Measurements from ENCODE around the gene HPS3. TPM values are rescaled to one million over a fixed set of nuclear protein-coding genes. Genes with fewer than 3 reads are reported as not detected.
"Not testable (repeated sequence)": the region's sequence is repeated elsewhere in the genome, so short reads cannot be mapped to it uniquely, and the experiment has no call there.

The HPS3 gene
- total RNA-seq, 1 donor from 2014 or later = 17.4 TPM

- H3K36me3 Mint-ChIP-seq (ENCODE audit: low read depth) = no peaks in the 10 kb centered on the region
Observed at GRCh38 chr3:149216193-149216869, 86.9 kb downstream of the HPS3 start.

GRCh38 chr3:149217347-149217746 lies 87.9 kb downstream of the HPS3 start:
- Mint-ChIP-seq H3K36me3 (ENCODE audit: low read depth) (no peaks in the 10 kb centered on the region), H3K4me1 (peaks cover 26% of the 10 kb centered on the region), H3K4me3 (no peak overlapping the region), H3K9me3 (no peaks in the 10 kb centered on the region), H3K27ac (ENCODE audit: unreplicated experiment) (no peak overlapping the region), H3K27me3 (ENCODE audit: low read depth) (no peaks in the 10 kb centered on the region)
- no peak for DNase-seq (ENCODE audit: low read depth, low spot score)
- TF ChIP-seq CTCF (conservative IDR thresholded peaks at IDR 0.05) = no peak

More at GRCh38 chr3:149216193-149216869, 86.9 kb downstream of the HPS3 start:
- no peaks in the 10 kb centered on the region for H3K27me3 Mint-ChIP-seq (ENCODE audit: low read depth)
- no peak for DNase-seq (ENCODE audit: low read depth, low spot score)
- no peak overlapping the region for H3K4me3 Mint-ChIP-seq
- H3K27ac Mint-ChIP-seq (ENCODE audit: unreplicated experiment) = no peak overlapping the region
- no peak for TF ChIP-seq CTCF (conservative IDR thresholded peaks at IDR 0.05)
- H3K9me3 Mint-ChIP-seq = no peaks in the 10 kb centered on the region
- H3K4me1 Mint-ChIP-seq = peaks cover 18% of the 10 kb centered on the region

GRCh38 chr3:149219380-149220121 lies 90.1 kb downstream of the HPS3 start:
- DNase-seq (ENCODE audit: low read depth, low spot score); H3K9me3 Mint-ChIP-seq; H3K36me3 Mint-ChIP-seq (ENCODE audit: low read depth); H3K4me3 Mint-ChIP-seq; H3K27me3 Mint-ChIP-seq (ENCODE audit: low read depth); H3K27ac Mint-ChIP-seq (ENCODE audit: unreplicated experiment): not testable (repeated sequence)
- H3K4me1 Mint-ChIP-seq = peaks cover 26% of the 10 kb centered on the region

- no peaks in the 10 kb centered on the region for H3K36me3 Mint-ChIP-seq (ENCODE audit: low read depth)
- no peak for TF ChIP-seq CTCF (conservative IDR thresholded peaks at IDR 0.05)
- no peak within 1 kb of the TSS for H3K4me3 Mint-ChIP-seq
- H3K4me1 Mint-ChIP-seq = peaks cover 26% of the 10 kb centered on the region
- no peaks in the 10 kb centered on the region for H3K27me3 Mint-ChIP-seq (ENCODE audit: low read depth)
- no peaks in the 10 kb centered on the region for H3K9me3 Mint-ChIP-seq
- DNase-seq (ENCODE audit: low read depth, low spot score) = no peak
- no peak within 1 kb of the TSS for H3K27ac Mint-ChIP-seq (ENCODE audit: unreplicated experiment)
Observed at GRCh38 chr3:149221783-149222517, 92.5 kb downstream of the HPS3 start, which contains the start of gene CP. CP (minus strand) TSS chr3:149221829; CDS start chr3:149221792, 37 bp downstream.

Other genes with a start within 250 kb of the HPS3 start
- gene GYG1, start 138.1 kb upstream of the HPS3 start, total RNA-seq = 27.1 and 29.4 TPM in 2 replicates
- 47.4 and 51.6 TPM in 2 replicates for gene HLTF, start 43.1 kb upstream of the HPS3 start, total RNA-seq
- 0.09 and 0.42 TPM in 2 replicates for gene CP, start 92.2 kb downstream of the HPS3 start, total RNA-seq
- gene TM4SF18, start 204.0 kb downstream of the HPS3 start, total RNA-seq = not detected in 2 replicates
- gene TM4SF1, start 248.0 kb downstream of the HPS3 start, total RNA-seq = not detected in 2 replicates

Measured in neural crest cell (in vitro differentiated cells).